C4-2B (cell line): ENCODE results near the gene SPDYE4.

Experiments used
- ZFX ChIP-seq: fragments of 450-650 bp; IDR thresholded peaks from 2 replicates; pipeline ENCODE4 v1.6.1; 2017
- TF ChIP-seq, protein P1 (sequence below): fragments of 450-650 bp; conservative IDR thresholded peaks from 2 replicates; pipeline ENCODE4 v1.5.1; 2017; ENCODE audit warnings: mild to moderate bottlenecking

DNA sequence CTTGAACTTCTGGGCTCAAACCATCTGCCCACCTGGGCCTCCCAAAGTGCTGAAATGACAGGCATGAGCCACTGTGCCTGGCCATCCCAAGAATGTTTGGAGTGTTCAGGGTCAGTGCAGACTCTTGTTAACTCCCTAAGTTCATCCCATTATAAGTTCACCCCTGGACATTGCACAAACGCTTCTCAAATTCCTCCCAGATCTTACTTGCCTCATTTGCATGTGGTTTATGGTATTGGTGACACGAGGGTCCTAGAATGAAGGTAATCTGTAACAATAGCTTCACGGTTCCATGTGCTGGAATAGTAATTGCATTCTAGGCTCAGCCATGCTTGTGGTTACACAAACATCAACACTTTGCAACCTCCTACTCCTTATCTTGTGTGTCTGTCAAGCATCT lies 8.7 kb downstream of the SPDYE4 start:
- TF ChIP-seq, protein P1, sequence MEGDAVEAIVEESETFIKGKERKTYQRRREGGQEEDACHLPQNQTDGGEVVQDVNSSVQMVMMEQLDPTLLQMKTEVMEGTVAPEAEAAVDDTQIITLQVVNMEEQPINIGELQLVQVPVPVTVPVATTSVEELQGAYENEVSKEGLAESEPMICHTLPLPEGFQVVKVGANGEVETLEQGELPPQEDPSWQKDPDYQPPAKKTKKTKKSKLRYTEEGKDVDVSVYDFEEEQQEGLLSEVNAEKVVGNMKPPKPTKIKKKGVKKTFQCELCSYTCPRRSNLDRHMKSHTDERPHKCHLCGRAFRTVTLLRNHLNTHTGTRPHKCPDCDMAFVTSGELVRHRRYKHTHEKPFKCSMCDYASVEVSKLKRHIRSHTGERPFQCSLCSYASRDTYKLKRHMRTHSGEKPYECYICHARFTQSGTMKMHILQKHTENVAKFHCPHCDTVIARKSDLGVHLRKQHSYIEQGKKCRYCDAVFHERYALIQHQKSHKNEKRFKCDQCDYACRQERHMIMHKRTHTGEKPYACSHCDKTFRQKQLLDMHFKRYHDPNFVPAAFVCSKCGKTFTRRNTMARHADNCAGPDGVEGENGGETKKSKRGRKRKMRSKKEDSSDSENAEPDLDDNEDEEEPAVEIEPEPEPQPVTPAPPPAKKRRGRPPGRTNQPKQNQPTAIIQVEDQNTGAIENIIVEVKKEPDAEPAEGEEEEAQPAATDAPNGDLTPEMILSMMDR: no peak
- TF ChIP-seq ZFX: no peak
